Ecto neural progenitor cell (in vitro differentiated cells): ENCODE data around the gene SLC35E4.
"Not testable (repeated sequence)": the region's sequence is repeated elsewhere in the genome, so short reads cannot be mapped to it uniquely, and the experiment has no call there.

Source experiments
- DNase-seq: peaks from one replicate; pipeline ENCODE4 v3.0.0-alpha.2; 2018; ENCODE audit warnings: low spot score

The SLC35E4 gene, protein sequence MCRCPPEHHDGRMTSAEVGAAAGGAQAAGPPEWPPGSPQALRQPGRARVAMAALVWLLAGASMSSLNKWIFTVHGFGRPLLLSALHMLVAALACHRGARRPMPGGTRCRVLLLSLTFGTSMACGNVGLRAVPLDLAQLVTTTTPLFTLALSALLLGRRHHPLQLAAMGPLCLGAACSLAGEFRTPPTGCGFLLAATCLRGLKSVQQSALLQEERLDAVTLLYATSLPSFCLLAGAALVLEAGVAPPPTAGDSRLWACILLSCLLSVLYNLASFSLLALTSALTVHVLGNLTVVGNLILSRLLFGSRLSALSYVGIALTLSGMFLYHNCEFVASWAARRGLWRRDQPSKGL

DNA sequence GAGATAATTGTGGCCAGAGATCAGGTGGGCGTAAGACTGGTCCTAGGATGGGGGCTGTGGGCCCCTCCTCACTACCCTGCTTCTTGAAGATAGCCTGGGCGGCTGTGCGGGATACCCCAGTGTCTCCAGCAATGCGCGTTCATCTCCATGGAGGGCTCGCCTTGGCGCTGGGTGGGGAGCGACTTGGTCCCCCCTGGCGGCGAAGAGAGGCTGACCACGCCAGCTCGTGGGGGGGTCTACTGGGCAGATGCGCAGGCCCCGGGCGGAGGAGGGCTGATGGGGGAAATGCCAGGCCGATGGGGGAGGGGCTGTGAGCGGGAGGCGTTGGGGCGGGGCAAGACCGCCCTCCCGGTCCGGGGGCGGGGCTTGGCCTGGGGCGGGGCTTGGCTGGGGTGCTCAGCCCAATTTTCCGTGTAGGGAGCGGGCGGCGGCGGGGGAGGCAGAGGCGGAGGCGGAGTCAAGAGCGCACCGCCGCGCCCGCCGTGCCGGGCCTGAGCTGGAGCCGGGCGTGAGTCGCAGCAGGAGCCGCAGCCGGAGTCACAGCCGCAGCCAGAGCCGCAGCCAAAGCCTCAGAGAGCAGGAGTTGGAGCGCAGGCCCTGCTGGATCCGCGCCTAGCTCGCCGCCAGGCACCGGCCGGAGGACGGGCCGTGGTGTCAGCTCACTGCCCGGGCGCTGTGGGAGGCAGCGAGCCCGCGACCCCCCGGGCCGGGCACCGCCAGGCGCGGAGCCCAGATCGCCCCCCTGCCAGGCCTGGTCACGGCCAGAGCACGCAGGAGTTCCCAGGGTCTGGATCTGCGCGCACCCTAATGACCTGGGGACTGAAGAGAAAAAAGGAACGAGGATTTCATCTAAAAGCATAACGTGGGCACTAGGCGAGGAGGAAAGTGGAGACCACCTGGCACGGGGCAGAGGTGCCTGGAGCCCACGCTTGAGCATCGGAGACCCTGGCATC is at the start of gene SLC35E4:
TSS of gene SLC35E4 (plus strand) at position 509 of the 953 bp plus-strand sequence. CDS start 670 bp downstream, outside the sequence.
- peak; percentile 95 for DNase-seq

DNA sequence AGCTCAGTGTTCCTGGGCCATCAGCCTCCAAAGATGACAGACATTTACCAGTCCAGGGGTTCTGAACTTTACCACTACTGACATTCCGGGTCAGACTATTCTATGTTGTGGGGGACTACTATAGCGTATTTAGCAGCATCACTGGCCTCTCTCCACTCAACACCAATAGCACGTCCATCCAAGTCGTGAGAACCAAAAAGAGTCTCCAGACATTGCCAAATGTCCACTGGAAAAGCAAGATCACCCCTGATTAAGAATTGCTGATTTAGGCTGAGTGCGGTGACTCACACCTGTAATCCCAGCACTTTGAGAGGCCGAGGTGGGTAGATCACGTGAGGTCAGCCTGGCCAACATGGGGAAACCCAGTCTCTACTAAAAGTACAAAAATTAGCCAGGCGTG is 49.2 kb upstream of the SLC35E4 start:
- no peak for DNase-seq

DNA sequence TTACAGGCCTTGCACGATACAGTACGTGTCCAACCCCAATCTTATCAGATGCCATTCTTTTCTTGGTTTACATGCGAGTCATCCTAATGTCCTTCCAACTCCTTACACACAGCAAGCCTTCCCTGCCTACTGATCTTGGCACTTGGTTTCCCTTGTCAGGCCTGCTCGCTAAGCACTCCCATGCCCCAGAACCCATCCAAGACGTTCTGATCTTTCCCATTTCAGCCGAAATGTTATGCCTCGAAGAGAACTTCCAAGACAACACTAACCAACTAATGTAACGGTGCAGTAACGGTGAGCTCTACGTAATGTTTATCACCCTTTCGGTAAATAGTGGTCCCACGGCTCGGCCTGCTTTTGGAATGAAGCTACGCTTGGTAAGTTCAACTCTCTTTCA is 44.4 kb upstream of the SLC35E4 start:
- no peak for DNase-seq

DNA sequence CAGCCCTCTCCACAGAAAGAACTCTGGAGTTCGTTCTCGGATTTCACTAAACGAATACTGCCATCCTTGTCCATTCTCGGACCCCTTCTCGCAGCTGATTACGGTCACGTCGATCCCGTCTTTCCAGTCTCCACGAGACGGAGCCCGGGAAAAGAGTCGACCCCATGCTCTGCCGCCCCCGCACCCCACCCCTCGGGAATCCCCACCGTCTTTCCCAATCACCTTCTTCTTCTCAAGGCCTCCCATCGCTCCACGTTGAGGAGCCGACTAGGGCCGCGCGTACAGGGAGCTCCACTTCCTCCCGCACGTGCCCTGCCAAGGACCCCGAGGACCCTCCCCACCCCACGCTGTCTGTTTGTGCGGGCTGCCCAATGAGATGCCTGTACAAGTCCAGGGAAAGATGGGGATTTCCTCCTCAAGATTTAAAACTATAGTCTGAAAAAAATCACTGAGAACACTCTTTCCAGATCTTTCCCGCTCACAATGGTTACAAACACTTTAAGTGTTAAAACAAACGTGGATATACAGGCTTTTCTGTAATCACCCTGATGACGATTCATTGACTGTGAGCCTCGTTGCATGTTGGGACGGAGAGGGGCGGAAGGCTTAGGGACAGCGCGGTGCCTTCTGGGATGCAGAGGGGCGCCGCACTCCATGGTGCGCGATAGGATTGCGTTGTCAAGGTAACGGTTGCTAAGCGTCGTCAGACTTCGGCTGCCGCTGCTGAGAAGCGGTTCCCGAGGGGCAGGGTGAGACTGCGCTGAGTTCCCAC is 43.8 kb upstream of the SLC35E4 start, which contains the start of gene PES1:
TSS of gene PES1 (minus strand) at position 323 of the 772 bp plus-strand sequence. CDS start at position 246, 77 bp downstream.
- DNase-seq: peak; percentile 97

DNA sequence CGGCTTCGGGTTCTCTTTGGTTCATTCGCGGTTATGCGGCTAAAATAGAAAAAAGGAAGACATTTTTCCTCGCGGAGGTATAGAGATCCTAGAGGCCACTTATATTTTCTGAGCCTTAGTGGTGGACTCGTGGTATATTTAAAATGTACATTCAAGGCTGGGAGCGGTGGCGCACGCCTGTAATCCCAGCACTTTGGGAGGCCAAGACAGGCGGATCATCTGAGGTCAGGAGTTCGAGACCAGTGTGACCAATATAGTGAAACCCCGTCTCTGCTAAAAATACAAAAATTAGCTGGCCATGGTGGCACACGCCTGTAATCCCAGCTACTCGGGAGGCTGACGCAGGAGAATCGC is 43.2 kb upstream of the SLC35E4 start:
- DNase-seq: not testable (repeated sequence)

DNA sequence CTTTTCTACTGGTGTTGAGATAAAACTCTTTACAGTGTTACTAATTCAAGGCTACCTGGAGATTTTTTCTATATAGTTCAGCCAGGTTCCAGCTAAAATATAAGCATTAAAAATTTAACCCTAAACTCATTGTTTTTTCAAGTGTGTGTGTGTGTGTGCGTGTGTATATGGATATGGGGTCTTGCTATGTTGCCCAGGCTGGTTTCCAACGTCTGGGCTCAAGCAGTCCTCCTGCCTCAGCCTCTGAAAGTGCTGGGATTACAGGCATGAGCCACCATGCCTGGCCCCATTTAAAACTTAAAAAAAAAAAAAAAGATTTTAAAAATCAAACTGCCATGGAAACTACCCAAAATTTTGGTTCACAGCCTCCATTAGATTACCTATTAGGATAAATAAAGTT is 39.4 kb upstream of the SLC35E4 start:
- DNase-seq: no peak

DNA sequence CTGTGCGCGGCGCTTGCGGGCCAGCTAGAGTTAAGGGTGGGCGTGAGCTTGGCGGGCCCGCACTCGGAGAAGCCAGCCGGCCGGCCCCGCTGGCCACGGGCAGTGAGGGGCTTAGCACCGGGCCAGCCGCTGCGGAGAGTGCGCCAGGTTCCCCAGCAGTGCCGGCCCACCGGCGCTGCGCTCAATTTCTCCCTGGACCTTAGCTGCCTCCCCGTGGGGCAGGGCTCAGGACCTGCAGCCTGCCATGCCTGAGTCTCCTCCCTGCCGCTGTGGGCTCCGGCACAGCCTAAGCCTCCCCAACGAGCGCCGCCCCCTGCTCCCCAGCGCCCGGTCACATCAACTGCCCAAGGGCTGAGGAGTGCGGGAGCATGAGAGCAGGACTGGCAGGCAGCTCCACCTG is 38.7 kb upstream of the SLC35E4 start:
- no peak for DNase-seq

DNA sequence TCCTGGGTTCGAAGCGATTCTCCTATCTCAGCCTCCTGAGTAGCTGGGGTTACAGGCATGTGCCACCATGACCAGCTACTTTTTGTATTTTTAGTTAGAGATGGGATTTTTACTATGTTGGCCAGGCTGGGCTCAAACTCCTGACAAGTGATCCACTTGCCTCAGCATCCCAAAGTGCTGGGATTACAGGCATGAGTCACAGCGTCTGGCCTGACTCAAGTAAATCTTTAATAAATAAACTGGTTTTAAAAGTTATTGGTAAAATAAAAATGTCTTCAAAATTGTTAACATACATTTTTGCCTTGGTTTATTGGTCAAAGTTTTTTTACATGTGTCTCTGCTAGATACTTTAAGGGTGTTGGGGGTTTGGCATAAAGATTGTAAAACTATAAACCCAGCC is 36.6 kb upstream of the SLC35E4 start:
- DNase-seq: no peak

DNA sequence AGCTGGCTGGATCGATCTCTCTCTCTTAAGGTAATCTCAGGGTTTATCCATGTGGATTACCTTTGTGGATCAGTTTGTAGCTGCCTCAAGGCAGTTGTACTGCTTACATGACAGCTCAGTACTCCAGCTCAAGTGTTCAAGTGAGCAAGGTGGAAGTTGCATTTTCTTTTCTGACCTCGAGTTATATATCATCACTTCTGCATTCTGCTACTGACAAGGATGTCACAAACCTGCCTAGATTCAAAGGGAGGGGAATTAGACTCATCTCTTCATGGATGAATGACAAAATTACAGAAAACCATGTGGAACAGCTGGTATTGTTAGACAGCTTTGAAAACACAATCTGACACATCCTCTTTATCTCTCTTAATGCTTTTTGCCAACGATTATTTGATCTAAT is 34.7 kb upstream of the SLC35E4 start:
- DNase-seq: no peak

DNA sequence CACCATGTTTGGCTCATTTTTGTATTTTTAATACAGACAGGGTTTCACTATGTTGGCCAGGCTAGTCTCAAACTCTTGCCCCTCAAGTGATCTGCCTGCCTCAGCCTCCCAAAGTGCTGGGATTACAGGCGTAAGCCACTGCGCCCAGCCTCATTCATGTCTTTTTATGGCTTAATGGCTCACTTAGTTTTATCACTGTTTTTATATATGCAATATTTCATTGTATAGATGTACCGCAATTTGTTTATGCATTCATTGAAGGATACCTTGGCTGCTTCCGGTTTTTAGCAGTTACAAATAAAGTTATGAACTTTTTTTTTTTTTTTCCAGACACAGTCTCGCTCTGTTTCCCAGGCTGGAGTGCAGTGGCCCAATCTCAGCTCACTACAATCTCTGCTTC is 34.1 kb upstream of the SLC35E4 start:
- no peak for DNase-seq

DNA sequence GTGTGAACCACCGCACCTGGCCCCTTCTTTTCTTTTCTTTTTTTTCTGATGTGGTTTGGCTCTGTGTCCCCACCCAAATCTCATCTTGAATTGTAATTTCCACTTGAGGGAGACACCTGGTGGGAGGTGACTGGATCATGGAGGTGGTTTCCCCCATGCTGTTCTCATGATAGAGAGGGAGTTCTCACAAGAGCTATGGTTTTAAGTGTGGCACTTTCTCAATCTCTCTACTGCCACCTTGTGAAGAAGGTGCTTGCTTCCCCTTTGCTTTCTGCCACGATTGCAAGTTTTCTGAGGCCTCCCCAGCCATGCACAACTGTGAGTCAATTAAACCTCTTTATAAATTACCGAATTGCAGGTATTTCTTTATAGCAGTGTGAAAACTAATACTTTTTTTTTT is 33.5 kb upstream of the SLC35E4 start:
- no peak for DNase-seq

DNA sequence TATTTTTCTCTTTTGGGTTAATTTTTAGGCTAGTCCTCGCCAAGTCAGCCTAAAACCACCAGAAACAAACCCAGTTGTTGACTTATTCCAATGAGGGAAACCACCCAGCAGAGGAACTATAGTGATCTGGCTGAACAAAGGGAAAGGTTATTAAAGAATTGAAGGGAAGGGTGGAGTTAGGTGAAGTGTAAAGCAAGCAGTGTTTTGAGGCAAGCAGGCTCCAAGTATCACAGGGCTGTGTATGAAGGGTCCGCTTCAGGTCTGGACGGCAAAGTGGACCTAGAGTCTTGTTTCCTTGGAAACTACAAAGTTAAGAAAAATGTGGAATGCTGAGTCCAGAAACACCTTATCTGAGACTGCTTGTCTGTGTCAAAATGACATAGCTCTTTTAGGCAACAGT is 31.8 kb upstream of the SLC35E4 start:
- DNase-seq: no peak

DNA sequence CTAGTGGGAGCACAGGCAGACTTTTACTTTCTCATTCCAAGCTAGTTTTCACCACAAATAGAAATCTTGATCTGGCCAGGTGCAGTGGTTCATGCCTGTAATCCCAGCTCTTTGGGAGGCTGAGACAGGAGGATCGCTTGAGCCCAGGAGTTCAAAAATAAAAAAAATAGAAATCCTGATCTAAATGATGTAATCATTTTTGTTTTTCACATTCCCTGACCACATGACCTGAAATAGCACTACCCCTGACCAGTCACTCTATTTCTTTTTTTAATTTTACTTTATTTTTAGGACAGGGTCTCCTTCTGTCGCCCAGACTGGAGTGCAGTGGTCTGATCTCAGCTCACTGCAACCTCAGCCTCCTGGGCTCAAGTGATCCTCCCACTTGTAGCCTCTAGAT is 30.9 kb upstream of the SLC35E4 start:
- no peak for DNase-seq

DNA sequence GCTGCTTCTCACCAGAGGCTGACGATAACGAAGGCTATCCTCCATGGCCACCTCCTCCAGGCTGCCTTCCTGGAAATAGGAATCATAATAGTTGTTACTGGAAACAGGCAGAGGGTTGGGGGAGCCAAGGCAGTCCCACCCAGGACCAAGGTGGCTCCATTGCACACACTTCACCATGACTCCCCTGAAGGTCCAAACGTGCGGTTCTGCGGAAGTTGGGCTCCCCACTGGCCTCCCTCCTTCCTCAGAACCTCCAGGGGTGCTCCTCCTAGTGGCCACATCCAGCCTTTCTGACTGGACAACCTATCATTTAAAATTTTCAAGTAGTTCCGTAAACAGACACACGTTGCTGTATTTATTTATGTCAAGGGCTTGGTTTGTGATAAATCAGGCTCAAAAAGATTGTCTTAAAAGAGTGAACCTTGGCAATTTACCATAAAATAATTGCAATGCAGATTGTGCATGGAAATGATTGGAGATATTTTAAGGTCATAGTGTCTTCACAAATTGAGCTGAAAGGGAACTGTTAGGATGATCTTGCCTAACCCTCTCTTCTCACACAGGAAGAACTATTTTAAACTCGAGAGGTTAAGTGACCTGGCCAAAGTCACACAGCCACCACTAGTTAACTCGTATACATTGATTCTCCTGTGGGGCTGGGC is 30.0 kb upstream of the SLC35E4 start:
- DNase-seq: peak; percentile 58

DNA sequence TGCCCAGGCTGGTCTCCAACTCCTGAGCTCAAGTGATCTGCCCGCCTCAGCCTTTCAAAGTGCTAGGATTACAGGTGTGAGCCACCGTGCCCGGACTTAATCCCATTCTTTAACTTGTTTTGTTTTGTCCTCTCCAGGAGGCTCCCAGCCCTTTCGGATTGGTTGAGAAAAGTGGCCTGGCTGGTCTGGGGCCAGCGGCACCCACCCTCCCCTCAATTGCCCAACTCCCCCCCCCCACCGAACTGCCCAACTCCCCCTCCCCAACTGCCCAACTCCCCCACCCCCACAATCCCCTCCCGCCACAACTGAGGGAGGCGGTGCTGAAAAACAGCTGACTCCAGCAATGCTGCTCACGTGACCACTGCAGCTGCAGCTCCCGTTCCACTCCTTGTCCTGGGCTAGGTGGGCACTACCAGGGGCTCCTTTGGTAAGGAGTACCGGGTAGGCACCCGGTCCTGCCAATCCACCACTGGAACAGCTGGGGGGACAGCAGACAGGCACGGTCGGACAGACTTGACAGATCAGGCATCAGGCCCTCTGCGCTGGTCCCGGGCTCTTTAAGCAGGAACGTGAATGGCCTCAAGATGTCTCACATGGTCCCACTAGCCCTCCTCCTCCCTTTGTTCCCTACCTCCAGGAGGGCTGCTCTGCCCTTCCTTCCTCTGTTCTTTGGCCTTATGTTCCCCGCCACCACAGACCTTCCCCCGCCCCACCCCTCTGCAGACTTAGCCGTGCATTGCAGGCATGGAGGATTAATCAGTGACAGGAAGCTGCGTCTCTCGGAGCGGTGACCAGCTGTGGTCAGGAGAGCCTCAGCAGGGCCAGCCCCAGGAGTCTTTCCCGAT is 28.9 kb upstream of the SLC35E4 start, which contains the start of gene TCN2:
TSS of gene TCN2 (plus strand) at position 720 of the 845 bp plus-strand sequence. CDS start 158 bp downstream, outside the sequence.
- DNase-seq: peak; percentile 92

DNA sequence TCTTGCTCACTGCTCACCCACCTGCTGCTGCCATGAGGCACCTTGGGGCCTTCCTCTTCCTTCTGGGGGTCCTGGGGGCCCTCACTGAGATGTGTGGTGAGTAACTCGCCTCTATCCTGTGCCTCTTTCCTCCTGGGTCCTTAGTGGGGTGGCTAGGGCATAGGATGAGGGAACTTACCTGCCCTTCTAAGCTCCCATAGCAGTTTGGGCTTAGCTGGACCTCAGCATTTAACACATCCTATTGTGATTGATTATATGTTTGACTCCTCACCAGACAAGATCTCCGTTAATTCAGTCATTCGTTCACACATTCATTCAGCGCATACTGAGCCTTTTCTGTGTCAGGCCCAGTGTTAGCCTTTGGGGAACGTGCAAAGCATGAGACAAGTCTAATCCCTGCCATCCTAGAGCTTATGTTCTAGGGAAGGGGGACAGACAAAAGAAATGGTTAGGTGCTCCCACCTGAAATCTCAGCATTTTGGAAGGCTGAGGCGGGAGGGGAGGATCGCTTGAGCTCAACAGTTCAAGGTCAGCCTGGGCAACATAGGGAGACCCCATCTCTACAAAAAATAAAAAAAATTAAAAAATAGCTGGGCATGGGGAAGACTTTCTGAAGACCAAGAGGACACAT is 28.2 kb upstream of the SLC35E4 start:
- DNase-seq: no peak

DNA sequence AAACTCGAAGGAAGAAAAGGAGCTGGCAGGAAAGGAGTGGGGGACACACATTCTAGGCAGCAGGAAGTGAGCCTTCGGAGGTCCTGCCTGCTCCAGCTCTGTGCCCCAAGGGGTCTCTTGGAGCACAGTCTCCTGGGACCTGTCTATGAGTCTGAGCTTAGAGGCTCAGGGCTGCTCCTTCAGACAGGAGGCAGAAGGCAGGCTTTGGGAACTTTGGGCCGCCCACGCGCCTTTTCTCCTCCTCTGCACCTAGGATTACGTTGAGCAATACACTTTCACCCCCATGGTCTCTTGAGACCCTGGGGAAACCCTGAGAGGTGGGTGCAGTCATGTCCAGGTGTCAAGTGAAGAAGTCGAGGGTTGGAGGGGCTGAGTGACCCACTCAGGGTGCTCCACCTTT is 27.6 kb upstream of the SLC35E4 start:
- DNase-seq: no peak

DNA sequence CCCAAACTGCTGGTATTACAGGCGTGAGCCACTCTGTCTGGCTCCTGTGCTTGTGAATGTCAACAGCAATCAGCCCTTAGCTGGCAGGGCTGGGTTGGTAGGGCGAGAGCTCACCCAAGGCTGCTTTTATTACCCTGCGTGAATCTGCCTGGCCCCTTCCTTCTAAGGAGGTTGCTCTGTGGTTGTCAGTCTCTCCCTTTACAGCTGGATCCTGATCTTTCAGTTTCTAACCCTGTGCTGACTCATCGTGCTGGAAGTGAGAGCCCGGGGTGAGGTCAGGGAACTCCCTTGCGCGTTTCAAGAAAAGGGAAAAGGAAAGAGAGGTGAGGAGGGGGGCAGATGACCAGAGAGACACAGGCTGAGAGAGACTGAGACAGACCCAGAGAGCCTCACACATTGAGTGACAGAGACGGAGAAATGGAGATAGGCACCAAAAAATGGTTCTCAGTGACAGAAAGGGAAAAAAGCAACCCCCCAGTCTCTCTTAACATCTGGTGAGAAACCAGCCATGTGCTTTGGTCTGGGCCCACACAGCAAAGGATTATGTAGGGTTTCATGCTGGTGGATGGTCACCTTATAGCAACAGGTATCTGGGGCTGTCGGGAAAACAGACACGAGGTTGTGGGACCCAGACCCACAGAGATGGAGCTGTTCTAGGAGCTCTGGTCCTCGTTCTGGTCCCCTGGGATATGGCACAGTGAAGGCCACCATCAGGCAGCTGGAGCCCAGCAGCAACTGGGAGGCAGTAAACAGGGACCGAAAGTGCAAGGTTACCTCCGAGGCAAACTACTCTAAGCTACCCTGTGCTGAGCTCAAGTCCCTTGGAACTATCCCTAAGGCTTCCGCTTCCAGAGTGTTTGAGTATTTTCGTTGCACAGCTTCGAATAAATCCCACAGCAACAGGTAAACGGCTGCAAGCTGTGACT is 26.1 kb upstream of the SLC35E4 start:
- DNase-seq: no peak

DNA sequence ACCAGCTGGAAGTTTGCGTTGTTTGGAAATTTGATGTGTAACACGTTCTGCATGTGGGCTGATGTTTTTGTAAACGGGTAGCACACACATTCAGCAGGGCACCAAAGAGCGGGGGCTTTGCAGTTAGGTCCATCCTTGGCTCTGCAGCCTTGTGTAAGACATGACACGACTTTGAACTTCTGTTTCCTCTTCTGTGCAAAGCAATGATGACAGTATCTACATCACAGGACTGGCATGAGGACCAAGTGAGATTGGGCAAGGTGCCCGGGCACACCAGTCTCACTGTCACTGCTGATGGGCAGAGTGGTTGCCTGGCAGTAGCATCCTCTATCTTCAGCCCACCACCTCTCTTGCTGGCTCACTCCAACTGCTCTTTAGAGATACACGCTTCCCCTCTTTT is 25.3 kb upstream of the SLC35E4 start:
- DNase-seq: no peak
